ENCODE data around the gene XYLB.
"Not testable (repeated sequence)": the region's sequence is repeated elsewhere in the genome, so short reads cannot be mapped to it uniquely, and the experiment has no call there.

The XYLB gene

DNA sequence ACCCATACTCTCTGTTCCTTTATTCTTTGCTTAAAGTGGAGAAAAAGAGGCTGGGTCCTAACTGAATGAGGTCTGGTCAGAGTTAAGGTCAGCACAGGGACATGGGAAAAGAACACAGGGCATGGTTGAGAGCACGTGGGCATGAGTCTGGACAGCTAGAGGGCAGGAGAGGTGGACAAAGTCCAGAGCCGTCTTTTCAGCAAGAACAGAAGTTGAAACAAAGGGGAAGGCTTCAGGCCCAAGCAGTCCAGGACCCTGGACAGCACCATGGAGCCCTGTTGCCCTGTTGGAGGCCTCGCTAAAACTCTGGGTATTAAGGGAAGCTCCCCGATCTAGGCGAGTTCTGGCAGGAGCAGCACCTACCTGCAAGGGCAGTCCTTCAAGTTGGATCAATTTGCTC, 50.7 kb downstream of the XYLB start:
- peak in 2 of 3 donors; percentile 19 to 50 for DNase-seq

DNA sequence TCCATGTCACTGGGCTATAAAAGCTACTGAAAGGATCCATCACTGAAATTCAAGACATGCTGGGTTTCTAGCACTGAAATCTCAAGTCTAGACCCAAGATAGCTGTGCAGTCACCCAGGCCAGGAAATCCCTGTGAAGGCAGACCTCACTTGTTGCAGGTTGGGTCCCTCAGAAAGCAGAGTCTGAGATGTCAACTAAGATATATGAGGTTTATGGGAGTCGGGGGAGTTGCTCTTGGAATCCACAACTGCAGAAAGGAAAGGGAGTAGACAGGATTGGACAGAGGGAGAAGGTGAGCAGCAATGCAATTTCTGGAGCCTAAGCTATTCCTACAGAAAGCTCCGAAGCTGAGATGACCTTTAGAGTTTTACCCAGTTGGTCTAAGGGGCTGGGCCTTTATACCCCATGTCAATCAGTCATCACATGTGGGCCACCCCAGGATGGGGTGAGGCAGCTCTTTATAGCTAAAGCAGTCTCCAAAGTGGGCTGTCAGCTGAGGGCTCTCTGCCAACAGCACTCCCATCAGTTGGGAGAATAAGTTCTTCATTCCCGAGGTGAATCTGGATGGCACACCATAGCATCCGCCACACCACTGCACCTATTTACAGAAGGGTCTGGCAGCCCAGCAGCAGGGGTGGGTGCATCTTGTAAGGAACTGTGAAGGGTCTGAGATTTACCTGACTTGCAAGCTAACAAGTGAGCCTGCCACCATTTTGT, 54.8 kb downstream of the XYLB start:
- no peak for DNase-seq

DNA sequence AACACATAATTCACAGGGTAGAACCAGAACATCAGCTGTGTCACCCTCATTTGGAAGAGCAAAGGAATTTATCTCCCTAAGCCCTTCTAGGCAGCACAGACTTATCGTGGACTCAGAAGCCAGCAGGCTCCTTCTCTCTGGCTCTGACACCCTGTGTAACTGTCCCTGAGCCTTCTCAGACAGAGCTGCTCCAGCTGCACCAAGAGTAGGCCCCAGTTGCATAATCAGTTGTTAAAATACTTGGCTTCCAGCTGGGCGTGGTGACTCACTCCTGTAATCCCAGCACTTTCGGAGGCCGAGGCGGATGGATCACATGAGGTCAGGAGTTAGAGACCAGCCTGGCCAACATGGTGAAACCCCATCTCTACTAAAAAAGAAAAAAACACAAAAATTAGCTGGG, 57.7 kb downstream of the XYLB start:
- peak in 2 of 3 donors; percentile 1 to 2 for DNase-seq

DNA sequence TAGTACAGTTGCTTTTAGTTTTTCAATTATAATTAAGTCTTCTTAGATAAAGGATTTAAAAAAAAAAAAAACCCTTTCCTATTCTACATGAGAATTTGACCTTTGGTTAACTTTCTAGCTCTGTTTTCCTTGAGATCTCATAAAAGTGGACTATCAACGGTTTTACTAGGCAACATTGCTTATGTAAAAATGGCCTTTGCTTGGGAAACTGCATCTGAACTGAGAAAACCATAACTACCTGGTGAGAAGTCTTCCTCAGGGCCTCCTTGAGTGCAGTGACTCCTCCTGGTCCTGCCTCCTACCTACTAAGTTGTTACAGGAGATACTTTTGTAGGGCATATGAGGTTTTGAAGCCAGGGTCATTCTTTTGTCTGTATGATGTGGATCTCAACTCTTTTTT, 65.0 kb downstream of the XYLB start:
- no peak for DNase-seq

DNA sequence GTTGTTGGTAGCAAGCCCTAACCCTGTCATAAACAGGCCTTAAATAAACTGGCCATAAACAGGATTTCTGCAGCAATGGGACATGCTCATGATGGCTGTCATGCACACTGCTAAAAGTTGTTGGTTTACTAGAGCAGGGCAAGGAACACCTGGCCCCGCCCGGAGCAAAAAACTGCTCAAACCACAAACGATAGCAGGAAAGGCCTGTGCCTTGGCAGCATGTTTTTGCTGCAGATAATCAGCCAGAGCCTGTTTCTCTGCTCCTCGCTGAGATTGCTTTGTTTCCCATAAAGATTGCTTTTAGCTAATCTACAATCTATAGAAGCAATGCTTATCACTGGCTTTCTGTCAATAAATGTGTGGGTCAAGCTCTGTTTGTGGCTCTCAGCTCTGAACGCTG, 74.2 kb downstream of the XYLB start:
- DNase-seq: not testable (repeated sequence)

DNA sequence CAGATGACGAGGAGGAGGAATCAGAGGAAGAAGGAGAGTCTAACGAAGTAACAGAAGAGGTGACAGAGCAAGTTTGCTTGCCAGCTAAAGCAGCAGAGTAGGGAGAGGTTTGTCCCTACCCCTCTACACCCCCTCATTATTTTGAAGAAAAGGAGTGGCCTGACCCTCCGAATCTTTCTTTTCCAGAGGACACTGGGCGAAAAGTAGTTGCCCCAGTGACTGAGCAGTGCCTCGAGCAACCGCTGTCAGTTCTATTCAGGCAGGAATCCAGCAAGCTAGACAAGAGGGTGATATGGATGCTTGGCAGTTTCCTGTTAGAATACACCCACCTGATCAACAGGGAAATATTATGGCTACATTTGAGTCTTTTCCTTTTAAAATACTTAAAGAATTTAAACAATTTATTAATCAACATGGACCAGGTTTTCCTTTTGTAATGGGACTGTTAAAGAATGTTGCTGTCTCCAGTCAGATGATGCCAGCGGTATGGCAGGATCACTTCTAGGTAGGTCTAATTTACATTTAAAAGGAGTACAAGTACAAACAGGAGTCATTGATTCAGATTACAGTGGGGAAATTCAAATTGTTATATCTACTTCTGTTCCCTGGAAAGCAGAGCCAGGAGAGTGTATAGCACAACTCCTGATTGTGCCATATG, 75.2 kb downstream of the XYLB start:
- DNase-seq: no peak

DNA sequence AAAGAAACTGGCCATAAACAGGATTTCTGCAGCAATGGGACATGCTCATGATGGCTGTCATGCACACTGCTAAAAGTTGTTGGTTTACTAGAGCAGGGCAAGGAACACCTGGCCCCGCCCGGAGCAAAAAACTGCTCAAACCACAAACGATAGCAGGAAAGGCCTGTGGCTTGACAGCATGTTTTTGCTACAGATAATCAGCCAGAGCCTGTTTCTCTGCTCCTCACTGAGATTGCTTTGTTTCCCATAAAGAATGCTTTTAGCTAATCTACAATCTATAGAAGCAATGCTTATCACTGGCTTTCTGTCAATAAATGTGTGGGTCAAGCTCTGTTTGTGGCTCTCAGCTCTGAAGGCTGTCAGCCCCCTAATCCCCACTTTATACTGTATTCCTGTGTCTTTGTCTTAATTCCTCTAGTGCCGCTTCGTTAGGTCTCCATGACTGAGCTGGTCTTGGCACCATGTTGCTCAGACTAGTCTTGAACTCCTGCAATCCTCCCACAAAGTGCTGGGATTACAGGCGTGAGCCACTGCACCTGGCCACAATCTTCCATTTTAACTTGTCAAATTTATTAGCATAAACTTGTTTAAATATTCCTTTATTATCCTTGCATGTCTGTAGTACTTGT, 80.3 kb downstream of the XYLB start:
- not testable (repeated sequence) for DNase-seq

DNA sequence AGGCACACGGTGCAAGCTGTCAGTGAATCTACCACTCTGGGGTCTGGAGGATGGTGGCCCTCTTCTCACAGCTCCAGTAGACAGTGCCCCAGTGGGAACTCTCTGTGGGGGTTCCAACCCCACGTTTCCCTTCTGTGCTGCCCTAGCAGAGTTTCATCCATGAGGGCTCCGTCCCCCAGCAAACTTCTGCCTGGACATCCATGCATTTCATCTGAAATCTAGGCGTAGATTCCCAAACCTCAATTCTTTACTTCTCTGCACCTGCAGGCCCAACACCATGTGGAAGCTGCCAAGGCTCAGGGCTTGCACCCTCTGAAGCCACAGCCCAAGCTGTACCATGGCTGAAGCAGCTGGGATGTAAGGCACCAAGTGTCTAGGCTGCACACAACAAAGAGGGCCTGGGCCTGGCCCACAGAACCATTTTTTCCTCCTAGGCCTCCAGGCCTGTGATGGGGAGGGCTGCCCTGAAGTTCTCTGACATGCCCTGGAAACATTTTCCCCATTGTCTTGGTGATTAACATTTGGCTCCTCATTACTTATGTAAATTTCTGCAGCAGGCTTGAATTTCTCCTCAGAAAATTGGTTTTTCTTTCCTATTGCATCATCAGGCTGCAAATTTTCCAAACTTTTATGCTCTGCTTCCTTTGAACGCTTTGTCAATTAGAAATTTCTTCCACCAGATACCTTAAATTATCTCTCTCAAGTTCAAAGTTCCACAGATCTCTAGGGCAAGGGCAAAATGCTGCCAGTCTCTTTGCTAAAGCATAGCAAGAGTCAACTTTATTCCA, 86.5 kb downstream of the XYLB start:
- peak in 1 of 3 donors; percentile 7 for DNase-seq

DNA sequence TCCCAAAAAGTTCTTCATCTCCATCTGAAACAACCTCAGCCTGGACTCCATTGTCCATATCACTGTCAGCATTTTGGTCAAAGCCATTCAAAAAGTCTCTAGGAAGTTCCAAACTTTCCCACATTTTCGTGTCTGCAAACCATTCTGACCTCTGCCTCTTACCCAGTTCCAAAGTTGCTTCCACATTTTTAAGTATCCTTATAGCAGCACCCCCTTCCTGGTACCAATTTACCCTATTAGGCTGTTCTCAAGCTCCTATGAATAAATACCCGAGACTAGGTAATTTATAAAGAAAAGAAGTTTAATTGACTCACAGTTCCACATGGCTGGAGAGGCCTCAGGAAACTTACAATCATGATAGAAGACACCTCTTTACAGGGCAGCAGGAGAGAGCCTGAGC, 87.1 kb downstream of the XYLB start:
- not testable (repeated sequence) for DNase-seq

DNA sequence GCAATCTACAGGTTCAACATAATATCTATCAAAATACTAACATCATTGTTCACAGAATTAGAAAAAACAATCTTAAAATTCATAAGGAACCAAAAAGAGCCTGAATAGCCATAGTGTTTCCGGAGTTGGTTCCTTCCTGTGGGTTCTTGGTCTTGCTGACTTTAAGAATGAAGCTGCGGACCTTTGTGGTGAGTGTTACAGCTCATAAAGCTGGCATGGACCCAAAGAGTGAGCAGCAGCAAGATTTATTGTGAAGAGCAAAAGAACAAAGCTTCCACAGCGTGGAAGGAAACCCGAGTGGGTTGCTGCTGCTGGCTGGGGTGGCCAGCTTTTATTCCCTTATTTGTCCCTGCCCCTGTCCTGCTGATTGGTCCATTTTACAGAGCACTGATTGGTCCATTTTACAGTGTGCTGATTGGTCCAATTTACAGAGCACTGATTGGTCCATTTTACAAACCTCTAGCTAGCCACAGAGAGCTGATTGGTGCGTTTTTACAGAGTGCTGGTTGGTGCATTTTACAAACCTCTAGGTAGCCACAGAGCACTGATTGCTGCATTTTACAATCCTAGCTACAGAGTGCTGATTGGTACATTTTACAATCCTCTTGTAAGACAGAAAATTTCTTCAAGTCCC, 92.0 kb downstream of the XYLB start:
- DNase-seq: peak; percentile 53 to 62 (median 60)

DNA sequence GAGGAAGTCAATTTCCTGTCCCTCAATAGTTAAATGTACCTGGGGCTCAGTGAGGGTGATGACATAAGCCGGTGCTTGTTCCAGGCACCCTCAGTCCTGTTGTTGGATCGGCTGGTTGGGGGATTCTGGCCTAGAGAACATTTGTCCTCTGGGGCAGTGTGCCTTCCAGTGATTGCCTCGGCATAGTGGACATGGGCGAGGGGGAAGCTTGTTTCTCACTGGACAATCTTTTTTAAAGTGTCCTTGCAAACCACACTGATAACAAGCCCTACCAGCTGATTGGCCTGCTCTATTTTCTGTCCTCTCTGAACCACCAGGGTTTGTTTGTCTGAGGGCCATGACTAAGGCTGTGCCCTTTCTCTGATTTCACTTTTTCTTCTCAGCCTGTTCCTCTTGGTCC, 96.6 kb downstream of the XYLB start:
- not testable (repeated sequence) for DNase-seq

DNA sequence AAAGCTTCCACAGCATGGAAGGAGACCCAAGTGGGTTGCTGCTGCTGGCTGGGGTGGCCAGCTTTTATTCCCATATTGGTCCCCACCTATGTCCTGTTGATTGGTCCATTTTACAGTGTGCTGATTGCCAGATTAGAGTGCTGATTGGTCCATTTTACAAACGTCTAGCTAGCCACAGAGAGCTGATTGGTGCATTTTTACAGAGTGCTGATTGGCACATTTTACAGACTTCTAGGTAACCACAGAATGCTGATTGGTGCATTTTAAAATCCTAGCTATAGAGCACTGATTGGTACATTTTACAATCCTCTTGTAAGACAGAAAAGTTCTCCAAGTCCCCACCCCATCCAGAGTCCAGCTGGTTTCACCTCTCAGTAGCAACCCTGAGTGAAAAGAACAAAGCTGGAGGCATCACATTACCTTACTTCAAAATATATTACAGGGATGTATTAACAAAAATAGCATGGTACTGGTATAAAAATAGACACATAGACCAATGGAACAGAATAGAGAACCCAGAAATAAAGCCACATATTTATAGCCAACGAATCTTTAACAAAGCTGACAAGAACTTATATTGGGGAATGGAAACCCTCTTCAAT, 99.6 kb downstream of the XYLB start:
- no peak for DNase-seq

DNA sequence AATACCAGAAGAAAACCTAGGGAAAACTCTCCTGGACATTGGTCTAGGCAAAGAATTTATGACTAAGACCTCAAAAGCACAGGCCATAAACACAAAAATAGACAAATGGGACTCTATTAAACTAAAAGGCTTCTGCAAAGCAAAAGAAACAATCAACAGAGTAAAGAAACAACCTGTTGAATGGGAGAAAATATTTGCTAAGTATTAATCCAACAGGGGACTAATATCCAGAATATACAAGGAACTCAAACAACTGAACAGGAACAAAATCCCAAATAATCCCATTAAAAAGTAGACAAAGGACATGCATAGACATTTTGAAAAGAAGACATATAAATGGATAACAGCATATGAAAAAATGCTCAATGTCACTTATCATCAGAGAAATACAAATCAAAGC, 100.2 kb downstream of the XYLB start:
- no peak for DNase-seq

DNA sequence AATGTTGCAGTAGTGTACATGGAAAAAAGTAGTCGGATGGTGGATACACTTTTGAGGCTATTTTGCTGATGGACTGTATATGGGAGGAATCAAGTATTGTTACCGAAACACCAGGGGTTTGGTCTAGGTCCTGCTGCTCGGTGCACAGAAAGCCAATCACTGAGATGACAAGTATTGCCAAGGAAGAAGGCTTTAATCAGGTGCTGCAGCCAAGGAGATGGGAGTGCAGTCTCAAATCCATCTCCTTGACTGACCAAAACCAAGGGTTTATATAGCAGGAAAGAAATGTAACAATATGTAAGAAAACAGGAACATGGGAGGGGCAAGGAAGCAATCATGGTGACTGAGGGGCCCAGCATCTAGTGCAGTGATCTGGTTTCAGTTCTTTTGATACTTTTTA, 104.3 kb downstream of the XYLB start:
- DNase-seq: no peak

DNA sequence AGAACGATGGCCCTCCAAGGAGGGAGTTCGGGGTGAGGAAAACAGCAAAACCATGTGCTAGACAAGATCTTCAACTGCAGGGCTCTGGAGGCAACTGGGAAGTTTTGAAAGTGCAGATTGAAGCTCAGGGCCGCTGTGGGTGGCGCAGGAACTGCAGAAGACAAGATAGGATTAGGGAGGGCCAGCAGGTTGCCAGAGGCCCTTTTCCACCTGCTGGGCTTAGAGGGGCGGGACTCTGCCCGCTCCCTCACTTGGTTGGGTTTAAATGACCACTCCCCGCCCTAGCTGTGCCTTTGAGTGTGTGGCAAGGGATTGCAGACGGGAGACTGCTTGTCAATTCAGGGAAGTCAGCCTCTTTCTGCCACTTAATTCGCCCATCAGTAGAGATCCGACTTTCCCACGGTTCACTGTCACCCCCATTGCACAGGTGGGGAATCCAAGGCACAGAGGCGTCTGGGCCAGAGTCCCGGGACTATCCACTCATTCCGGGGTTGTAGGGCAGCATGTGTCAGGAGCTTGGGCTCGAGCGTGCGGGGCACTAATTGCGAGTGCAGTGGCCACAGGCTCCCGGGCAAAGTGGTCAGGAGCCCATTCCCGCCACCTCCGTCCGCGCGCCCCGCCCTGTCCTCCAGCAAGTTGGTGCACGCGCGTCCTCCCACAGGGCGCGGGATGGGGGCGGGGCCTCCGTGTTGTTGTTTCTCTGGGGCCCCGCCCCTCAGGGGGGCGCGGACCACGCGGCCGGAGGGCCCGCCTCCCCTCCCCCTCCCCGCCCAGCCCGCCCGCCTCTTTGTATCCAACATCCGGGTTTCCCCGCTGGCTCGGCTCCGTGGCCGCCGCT, 106.7 kb downstream of the XYLB start, which contains the start of gene ACVR2B:
Gene ACVR2B, plus strand, starts transcription at position 816 of the 838 bp plus-strand sequence. CDS start 433 bp downstream, outside the sequence.
- peak; percentile 79 to 94 (median 87) for DNase-seq

DNA sequence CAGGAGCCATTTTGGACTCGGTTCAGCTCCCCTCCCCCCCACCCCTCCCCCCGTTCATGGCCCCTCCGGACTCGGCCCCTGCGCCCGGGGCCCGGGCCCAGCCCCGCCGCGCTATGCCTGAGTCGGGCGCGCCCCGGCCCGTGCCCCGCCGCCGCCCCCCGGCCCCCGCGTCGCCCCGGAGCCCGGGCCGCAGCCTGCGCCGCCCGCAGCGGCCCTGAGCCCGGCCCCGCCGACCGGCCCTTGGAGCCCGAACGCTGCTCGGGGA, 107.3 kb downstream of the XYLB start:
- no peak for DNase-seq

DNA sequence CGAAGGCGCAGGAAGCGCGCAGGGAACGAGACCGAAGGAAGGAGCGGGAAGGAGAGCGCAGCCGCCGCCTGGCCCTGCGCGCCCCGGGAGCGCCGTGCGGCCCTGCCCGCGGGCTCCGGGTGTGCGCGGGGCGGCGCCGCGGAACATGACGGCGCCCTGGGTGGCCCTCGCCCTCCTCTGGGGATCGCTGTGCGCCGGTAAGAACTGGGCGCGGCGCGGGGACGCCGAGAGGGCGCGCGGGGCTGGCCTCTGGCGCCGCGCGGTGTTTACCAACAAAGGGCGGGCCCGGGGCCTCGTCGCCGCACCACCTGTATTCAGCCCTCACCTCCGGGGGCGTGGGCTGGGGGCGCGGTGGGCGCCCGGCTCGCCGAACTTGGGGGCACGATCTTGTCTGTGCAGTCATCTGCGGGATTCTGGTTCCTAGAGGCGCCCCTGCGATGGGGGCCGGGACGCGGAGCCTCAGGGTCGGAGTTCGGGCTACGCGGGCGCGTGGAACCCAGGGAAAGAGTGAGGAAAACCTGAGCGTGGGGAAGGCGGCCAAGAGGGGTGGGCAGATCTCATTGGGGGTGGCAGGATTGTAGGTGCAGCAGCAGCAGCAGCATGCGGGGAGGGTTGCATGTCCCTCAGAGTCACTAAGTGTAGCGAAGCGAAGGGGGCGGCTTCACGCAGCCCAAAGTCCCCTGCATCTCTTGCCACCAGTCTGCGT, 107.7 kb downstream of the XYLB start:
- DNase-seq: peak; percentile 31 to 63 (median 36)

DNA sequence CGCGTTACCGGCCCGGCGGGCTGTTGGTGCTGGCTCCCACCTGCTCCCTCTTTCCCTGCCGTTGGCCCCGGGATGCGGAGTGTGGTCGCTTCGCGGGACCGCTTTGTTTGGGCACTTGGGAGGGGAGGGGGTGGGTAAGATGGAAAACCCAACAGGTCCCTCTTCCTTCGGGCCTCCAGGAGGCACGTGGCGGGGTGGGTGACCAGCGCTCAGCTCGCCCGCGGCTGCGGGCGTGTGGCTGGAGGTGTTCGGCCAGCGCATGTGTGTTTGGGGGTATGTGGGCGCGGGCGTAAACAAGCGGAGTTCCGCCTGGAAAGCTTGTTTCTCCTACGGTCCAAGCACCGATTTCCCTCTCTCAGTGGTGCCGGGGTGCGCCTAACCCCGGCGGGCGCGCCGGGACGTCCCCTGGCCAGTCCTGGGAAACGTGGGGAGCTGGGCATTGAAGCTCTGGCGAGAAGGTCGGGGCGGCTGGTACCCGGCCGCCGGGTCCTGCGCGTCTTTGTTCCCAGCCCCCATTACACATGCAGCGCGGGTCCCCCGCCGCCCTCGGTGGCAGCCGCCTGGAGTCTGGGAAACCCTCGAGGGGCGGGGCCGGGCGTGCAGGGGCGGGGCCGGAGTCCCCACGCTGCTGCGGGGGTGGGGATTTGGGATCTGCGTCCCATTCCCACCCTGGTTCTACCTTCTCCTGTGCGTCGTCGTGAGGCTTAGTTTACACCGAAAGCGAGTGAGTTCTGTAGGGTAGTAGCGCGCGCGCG, 108.5 kb downstream of the XYLB start:
- DNase-seq: peak; percentile 25 to 69 (median 44)

DNA sequence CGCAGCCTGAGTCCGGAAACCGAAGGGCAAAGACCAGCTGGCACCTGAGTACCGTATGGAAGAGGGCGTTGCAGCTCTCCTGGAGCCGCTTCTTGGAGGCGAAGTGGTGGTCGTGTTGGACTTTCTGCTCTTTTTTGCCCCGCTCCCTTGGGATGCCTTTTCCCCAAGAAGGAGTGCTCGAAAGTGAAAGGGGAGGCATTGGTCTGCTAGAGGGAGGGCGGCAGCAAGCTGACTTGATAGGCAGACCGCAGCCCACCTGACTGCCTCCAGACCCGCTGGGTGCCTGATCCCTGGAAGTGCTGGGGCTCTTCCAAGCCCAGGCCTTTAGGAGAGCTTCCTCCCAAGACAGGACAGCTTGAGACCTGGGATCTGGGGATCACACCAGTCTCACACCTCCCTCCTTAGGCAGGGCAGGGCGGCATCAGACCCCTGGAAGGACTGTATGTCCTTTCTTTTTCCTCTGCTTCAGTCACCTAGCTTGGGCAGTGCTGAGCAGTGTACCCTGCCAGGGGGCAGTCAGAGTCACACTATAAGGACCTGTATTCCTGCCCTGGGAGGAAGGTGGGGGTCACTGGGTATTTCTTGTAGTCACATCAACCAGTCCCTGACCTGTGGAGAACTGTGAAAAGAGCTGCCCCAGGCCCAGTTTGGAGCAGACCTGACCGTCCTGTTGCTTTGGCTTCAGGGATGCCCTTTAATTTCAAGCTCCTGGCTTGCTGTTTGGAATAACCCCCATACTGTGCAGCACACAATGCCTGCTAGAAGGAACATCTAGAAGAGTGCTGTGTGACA, 109.2 kb downstream of the XYLB start:
- peak in 1 of 3 donors; percentile 6 for DNase-seq
